ENCODE data around the gene NBEA.

The NBEA gene

GRCh38 chr13:35514801-35515502 lies 572.9 kb downstream of the NBEA start:
- ChIA-PET POLR2A (no interaction called here), CTCF (no interaction called here)
- TF ChIP-seq SCRT1 (tag by site-specific recombination; IDR thresholded peaks at IDR 0.05; ENCODE audit: borderline replicate concordance) (no peak), ZBTB8A (tag by site-specific recombination; IDR thresholded peaks at IDR 0.05) (no peak), INSM2 (tag by site-specific recombination; IDR thresholded peaks at IDR 0.05) (no peak)

GRCh38 chr13:35518337-35518946 lies 576.4 kb downstream of the NBEA start:
- Histone ChIP-seq H3K4me3 (ENCODE audit: low read depth, low read length) (no peak overlapping the region), H3K36me3 (ENCODE audit: control insufficient read depth in 2 of 2, insufficient read depth in 1 of 2, low read length in 2 of 2) (no peaks in the 10 kb centered on the region), H3K4me1 (ENCODE audit: control insufficient read depth, insufficient read depth, low read length) (no peaks in the 10 kb centered on the region), H3K27ac (ENCODE audit: extremely low read depth, low read depth, low read length) (no peak overlapping the region), H3K9me3 (ENCODE audit: control insufficient read depth, insufficient read depth, low read depth, low read length) (no peaks in the 10 kb centered on the region)
- POLR2A ChIA-PET: no interaction called here
- no peak for TF ChIP-seq ZNF830 (tag by site-specific recombination; IDR thresholded peaks at IDR 0.05; ENCODE audit: low read depth)
- no peak for TF ChIP-seq ZNF391 (tag by site-specific recombination; IDR thresholded peaks at IDR 0.05; ENCODE audit: borderline replicate concordance, low read depth)
- no peak for TF ChIP-seq ZNF596 (tag by site-specific recombination; IDR thresholded peaks at IDR 0.05)
- no peak for TF ChIP-seq ZNF654 (tag by site-specific recombination; IDR thresholded peaks at IDR 0.05; ENCODE audit: low read depth)
- TF ChIP-seq ZNF747 (tag by site-specific recombination; IDR thresholded peaks at IDR 0.05): no peak
- no peak for TF ChIP-seq ZNF426 (tag by site-specific recombination; IDR thresholded peaks at IDR 0.05)
- no peak for TF ChIP-seq ZNF600 (tag by site-specific recombination; IDR thresholded peaks at IDR 0.05)
- TF ChIP-seq SALL2 (tag by site-specific recombination; IDR thresholded peaks at IDR 0.05; ENCODE audit: borderline replicate concordance): no peak
- no peak for TF ChIP-seq ZNF248 (tag by site-specific recombination; IDR thresholded peaks at IDR 0.05)
- TF ChIP-seq ZNF311 (tag by site-specific recombination; IDR thresholded peaks at IDR 0.05; ENCODE audit: borderline replicate concordance): no peak
- TF ChIP-seq ELK4 (IDR thresholded peaks at IDR 0.05; ENCODE audit: borderline replicate concordance, low read depth, low read length): no peak
- TF ChIP-seq INSM2 (tag by site-specific recombination; IDR thresholded peaks at IDR 0.05): no peak
- no peak for TF ChIP-seq ZNF223 (tag by site-specific recombination; IDR thresholded peaks at IDR 0.05)
- no peak for TF ChIP-seq SP3 (tag by site-specific recombination; IDR thresholded peaks at IDR 0.05)
- TF ChIP-seq ZNF239 (tag by site-specific recombination; IDR thresholded peaks at IDR 0.05): no peak
- no peak for TF ChIP-seq ZNF26 (tag by site-specific recombination; IDR thresholded peaks at IDR 0.05)
- no peak for TF ChIP-seq ZNF174 (tag by site-specific recombination; IDR thresholded peaks at IDR 0.05)
- no peak for TF ChIP-seq HOXA7 (CRISPR knock-in tag; IDR thresholded peaks at IDR 0.05; ENCODE audit: borderline replicate concordance)
- no peak for TF ChIP-seq ZNF560 (tag by site-specific recombination; IDR thresholded peaks at IDR 0.05; ENCODE audit: borderline replicate concordance)
- CTCF ChIA-PET: no interaction called here

More at GRCh38 chr13:35514801-35515502, 572.9 kb downstream of the NBEA start:
- no peaks in the 10 kb centered on the region for H3K9me3 ChIP-seq (ENCODE audit: control insufficient read depth, insufficient read depth, low read depth, low read length)
- no peak overlapping the region for H3K4me3 ChIP-seq (ENCODE audit: low read depth, low read length)
- H3K27ac ChIP-seq (ENCODE audit: extremely low read depth, low read depth, low read length): no peak overlapping the region
- H3K4me1 ChIP-seq (ENCODE audit: control insufficient read depth, insufficient read depth, low read length): no peaks in the 10 kb centered on the region
- H3K36me3 ChIP-seq (ENCODE audit: control insufficient read depth in 2 of 2, insufficient read depth in 1 of 2, low read length in 2 of 2): no peaks in the 10 kb centered on the region
